HG03565 (cell line): ENCODE results near the gene KIRREL3.

ENCODE experiments used
- ATAC-seq: cut with Tn5 transposase; IDR thresholded peaks from one replicate; pipeline ENCODE4 v1.9.1; 2021; ENCODE audit warnings: mild to moderate bottlenecking, moderate library complexity; ENCODE audit not compliant: unreplicated experiment

The KIRREL3 gene

GRCh38 chr11:126997641-126998040 is 2.9 kb downstream of the KIRREL3 start:
- ATAC-seq = no peak

GRCh38 chr11:126997196-126997595 is 3.4 kb downstream of the KIRREL3 start:
- no peak for ATAC-seq

GRCh38 chr11:126996036-126996804 is 4.3 kb downstream of the KIRREL3 start:
- ATAC-seq = no peak

GRCh38 chr11:126993599-126993998 is 7.0 kb downstream of the KIRREL3 start:
- ATAC-seq = no peak

GRCh38 chr11:126992804-126993111 is 7.8 kb downstream of the KIRREL3 start:
- ATAC-seq = no peak

GRCh38 chr11:126992065-126992803 is 8.3 kb downstream of the KIRREL3 start:
- no peak for ATAC-seq

- no peak for ATAC-seq
These were observed 9.0 kb downstream of the KIRREL3 start for GRCh38 chr11:126991596-126991995.

GRCh38 chr11:126990716-126991480 is 9.7 kb downstream of the KIRREL3 start:
- ATAC-seq = no peak

GRCh38 chr11:126989942-126990715 is 10.4 kb downstream of the KIRREL3 start:
- ATAC-seq = peak; percentile 85

- ATAC-seq = no peak
These were observed 11.9 kb downstream of the KIRREL3 start for GRCh38 chr11:126988655-126989054.

- no peak for ATAC-seq
These were observed 18.9 kb downstream of the KIRREL3 start for GRCh38 chr11:126981635-126982034.

- ATAC-seq = no peak
These were observed 21.7 kb downstream of the KIRREL3 start for GRCh38 chr11:126978911-126979310.

- ATAC-seq = no peak
These were observed 22.4 kb downstream of the KIRREL3 start for GRCh38 chr11:126978165-126978564.

GRCh38 chr11:126973051-126973450 is 27.5 kb downstream of the KIRREL3 start:
- no peak for ATAC-seq

- ATAC-seq = no peak
These were observed 29.3 kb downstream of the KIRREL3 start for GRCh38 chr11:126971305-126971704.

- ATAC-seq = peak; percentile 56
These were observed 30.6 kb downstream of the KIRREL3 start for GRCh38 chr11:126969865-126970479.

- ATAC-seq = no peak
These were observed 31.7 kb downstream of the KIRREL3 start for GRCh38 chr11:126968915-126969314.

- ATAC-seq = no peak
These were observed 35.2 kb downstream of the KIRREL3 start for GRCh38 chr11:126965331-126965730.

- ATAC-seq = no peak
These were observed 36.8 kb downstream of the KIRREL3 start for GRCh38 chr11:126963603-126964363.

GRCh38 chr11:126963115-126963514 is 37.5 kb downstream of the KIRREL3 start:
- no peak for ATAC-seq
